ENCODE results near the gene PLEKHG4B. TPM values are rescaled to one million over a fixed set of nuclear protein-coding genes. Genes with fewer than 3 reads are reported as not detected.

The PLEKHG4B gene
- polyA plus RNA-seq, 1 of the 3 experiments (the other 2 are of a cell fraction) = 0.18 TPM

DNA sequence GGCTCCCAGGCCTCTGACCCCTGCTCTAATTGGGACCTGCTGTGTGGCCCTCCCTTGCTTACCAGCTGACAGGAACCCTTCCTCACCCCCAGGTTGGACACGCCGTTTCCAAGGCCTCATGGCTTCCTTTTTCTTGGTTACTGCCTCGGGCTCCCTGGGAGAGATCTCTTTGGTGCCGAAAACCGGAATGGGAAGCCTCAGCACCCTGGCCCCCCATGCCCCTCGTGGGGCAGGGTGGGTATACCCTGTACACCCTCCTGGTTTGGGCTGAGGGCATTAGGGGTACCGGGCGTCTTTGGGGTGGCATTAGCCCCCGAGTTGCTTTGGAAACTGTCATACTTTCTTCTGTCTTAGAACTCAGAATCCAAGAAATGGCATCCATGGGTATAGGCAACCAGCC is 89.2 kb downstream of the PLEKHG4B start:
- Histone ChIP-seq H3F3A (replicated peaks; ENCODE audit: insufficient read depth) (no peaks in the 10 kb centered on the region), H2AFZ (ENCODE audit: low read depth) (no peak overlapping the region), H3K9me3 (no peaks in the 10 kb centered on the region), H3K79me2 (ENCODE audit: insufficient read depth) (no peaks in the 10 kb centered on the region), H3K4me1 (ENCODE audit: control insufficient read depth in 1 of 2, insufficient read depth in 2 of 2, low read depth in 1 of 2, low read length in 1 of 2) (peaks cover 0 to 13% of the 10 kb centered on the region in 2 experiments; a peak in 1 of 4 replicates), H3K36me3 (replicated peaks in 1 of 2; ENCODE audit: control insufficient read depth in 1 of 2, insufficient read depth in 2 of 2, low read length in 1 of 2) (no peaks in the 10 kb centered on the region), H3K9ac (no peak overlapping the region), H3K9me2 (no peaks in the 10 kb centered on the region), H3K4me3 (ENCODE audit: low read depth in 2 of 2, low read length in 1 of 2) (no peak overlapping the region), H4K20me1 (ENCODE audit: insufficient read depth) (no peaks in the 10 kb centered on the region), H3K27me3 (ENCODE audit: insufficient read depth) (peaks cover 3% of the 10 kb centered on the region; the same call in 1 of the 2 replicates), H3K4me2 (no peak overlapping the region), H3K27ac (ENCODE audit: low read depth in 2 of 2, low read length in 1 of 2) (no peak overlapping the region)
- no peak for DNase-seq
- TF ChIP-seq, protein P1, sequence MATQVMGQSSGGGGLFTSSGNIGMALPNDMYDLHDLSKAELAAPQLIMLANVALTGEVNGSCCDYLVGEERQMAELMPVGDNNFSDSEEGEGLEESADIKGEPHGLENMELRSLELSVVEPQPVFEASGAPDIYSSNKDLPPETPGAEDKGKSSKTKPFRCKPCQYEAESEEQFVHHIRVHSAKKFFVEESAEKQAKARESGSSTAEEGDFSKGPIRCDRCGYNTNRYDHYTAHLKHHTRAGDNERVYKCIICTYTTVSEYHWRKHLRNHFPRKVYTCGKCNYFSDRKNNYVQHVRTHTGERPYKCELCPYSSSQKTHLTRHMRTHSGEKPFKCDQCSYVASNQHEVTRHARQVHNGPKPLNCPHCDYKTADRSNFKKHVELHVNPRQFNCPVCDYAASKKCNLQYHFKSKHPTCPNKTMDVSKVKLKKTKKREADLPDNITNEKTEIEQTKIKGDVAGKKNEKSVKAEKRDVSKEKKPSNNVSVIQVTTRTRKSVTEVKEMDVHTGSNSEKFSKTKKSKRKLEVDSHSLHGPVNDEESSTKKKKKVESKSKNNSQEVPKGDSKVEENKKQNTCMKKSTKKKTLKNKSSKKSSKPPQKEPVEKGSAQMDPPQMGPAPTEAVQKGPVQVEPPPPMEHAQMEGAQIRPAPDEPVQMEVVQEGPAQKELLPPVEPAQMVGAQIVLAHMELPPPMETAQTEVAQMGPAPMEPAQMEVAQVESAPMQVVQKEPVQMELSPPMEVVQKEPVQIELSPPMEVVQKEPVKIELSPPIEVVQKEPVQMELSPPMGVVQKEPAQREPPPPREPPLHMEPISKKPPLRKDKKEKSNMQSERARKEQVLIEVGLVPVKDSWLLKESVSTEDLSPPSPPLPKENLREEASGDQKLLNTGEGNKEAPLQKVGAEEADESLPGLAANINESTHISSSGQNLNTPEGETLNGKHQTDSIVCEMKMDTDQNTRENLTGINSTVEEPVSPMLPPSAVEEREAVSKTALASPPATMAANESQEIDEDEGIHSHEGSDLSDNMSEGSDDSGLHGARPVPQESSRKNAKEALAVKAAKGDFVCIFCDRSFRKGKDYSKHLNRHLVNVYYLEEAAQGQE (IDR thresholded peaks at IDR 0.05; ENCODE audit: low read depth, low read length) = no peak
- no peak for TF ChIP-seq TCF12 (IDR thresholded peaks at IDR 0.05)
- TF ChIP-seq POLR2AphosphoS5 (IDR thresholded peaks at IDR 0.05; ENCODE audit: low read depth, low read length) = no peak
- TF ChIP-seq SIN3A (IDR thresholded peaks at IDR 0.05; ENCODE audit: borderline replicate concordance, low read depth, low read length) = no peak
- TF ChIP-seq GABPA (IDR thresholded peaks at IDR 0.05; ENCODE audit: low read depth) = no peak
- TF ChIP-seq RCOR1 (IDR thresholded peaks at IDR 0.05; ENCODE audit: low read length) = no peak
- TF ChIP-seq NRF1 (IDR thresholded peaks at IDR 0.05; ENCODE audit: low read depth, low read length) = no peak
- TF ChIP-seq MXI1 (IDR thresholded peaks at IDR 0.05; ENCODE audit: low read depth, low read length) = no peak
- no peak for TF ChIP-seq NFIC (IDR thresholded peaks at IDR 0.05; ENCODE audit: borderline replicate concordance)
- no peak for TF ChIP-seq RFX5 (IDR thresholded peaks at IDR 0.05; ENCODE audit: low read length)
- TF ChIP-seq EP300 (IDR thresholded peaks at IDR 0.05; ENCODE audit: borderline replicate concordance in 1 of 2, low read depth in 1 of 2, low read length in 1 of 2) = no peak
- no peak for TF ChIP-seq TEAD4 (IDR thresholded peaks at IDR 0.05; ENCODE audit: borderline replicate concordance, insufficient read depth)
- TF ChIP-seq YY1 (IDR thresholded peaks at IDR 0.05; ENCODE audit: low read depth) = no peak
- no peak for TF ChIP-seq EZH2phosphoT487 (IDR thresholded peaks at IDR 0.05; ENCODE audit: borderline replicate concordance, low read depth)
- TF ChIP-seq IRF3 (IDR thresholded peaks at IDR 0.05; ENCODE audit: low read depth, low read length) = no peak
- TF ChIP-seq FOXM1 (IDR thresholded peaks at IDR 0.05; ENCODE audit: low read depth) = no peak
- no peak for TF ChIP-seq JUND (IDR thresholded peaks at IDR 0.05)
- TF ChIP-seq ELF1 (IDR thresholded peaks at IDR 0.05) = no peak
- TF ChIP-seq, protein P2, sequence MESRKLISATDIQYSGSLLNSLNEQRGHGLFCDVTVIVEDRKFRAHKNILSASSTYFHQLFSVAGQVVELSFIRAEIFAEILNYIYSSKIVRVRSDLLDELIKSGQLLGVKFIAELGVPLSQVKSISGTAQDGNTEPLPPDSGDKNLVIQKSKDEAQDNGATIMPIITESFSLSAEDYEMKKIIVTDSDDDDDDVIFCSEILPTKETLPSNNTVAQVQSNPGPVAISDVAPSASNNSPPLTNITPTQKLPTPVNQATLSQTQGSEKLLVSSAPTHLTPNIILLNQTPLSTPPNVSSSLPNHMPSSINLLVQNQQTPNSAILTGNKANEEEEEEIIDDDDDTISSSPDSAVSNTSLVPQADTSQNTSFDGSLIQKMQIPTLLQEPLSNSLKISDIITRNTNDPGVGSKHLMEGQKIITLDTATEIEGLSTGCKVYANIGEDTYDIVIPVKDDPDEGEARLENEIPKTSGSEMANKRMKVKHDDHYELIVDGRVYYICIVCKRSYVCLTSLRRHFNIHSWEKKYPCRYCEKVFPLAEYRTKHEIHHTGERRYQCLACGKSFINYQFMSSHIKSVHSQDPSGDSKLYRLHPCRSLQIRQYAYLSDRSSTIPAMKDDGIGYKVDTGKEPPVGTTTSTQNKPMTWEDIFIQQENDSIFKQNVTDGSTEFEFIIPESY (IDR thresholded peaks at IDR 0.05; ENCODE audit: borderline replicate concordance, low read depth) = no peak
- TF ChIP-seq FOSL2 (IDR thresholded peaks at IDR 0.05; ENCODE audit: borderline replicate concordance, low read depth) = no peak
- WGBS (ENCODE audit: low lambda C conversion rate) = 77% methylated on average over 8 of the region's 9 CpGs
- ChIA-PET CTCF (interaction anchor here (1.6 kb wide), 1 partner anchor 8 kb away, joined by 4 read pairs; no protein-coding TSS in a partner anchor), POLR2A (no interaction called here)

Measured in SK-N-SH (cell line).